Keratinocyte (primary cell): Measurements from ENCODE around the gene RENBP. TPM values are rescaled to one million over a fixed set of nuclear protein-coding genes. Genes with fewer than 3 reads are reported as not detected.

ENCODE experiments used
- DNase-seq: peaks from one replicate; pipeline ENCODE4 v3.0.0-alpha.2; 2011; ENCODE audit warnings: low read depth, missing footprints, low spot score
- FAIRE-seq: peaks from 2 replicates; lab custom pipeline; 2011; peaks lifted over from hg19 to GRCh38; lab: Jason Lieb, UNC
- H2AFZ ChIP-seq: 2 replicates; pipeline ENCODE4 v1.6.0; 2012; ENCODE audit warnings: low read length, control low read depth, inconsistent platforms; ENCODE audit not compliant: control insufficient read depth
- H3K27ac ChIP-seq: 2 replicates; pipeline ENCODE4 v1.5.1; 2011; ENCODE audit warnings: low read length; ENCODE audit not compliant: control insufficient read depth, insufficient read depth
- H3K27me3 ChIP-seq: 3 replicates; pipeline ENCODE4 v1.6.0; 2011; ENCODE audit warnings: low read length; ENCODE audit not compliant: control insufficient read depth, insufficient read depth; ENCODE audit errors: extremely low read depth
- H3K36me3 ChIP-seq, 2 experiments: 2 replicates in 1 of 2; 3 replicates in 1 of 2; pipeline ENCODE4 v1.5.1; 2011; ENCODE audit warnings: low read length in 2 of 2, mild to moderate bottlenecking in 1 of 2; ENCODE audit not compliant: control insufficient read depth in 2 of 2, insufficient read depth in 2 of 2; ENCODE audit errors: extremely low read depth in 1 of 2
- H3K4me1 ChIP-seq: 3 replicates; pipeline ENCODE4 v1.5.1; 2011; ENCODE audit warnings: low read length; ENCODE audit not compliant: control insufficient read depth, insufficient read depth; ENCODE audit errors: extremely low read depth
- H3K4me2 ChIP-seq: 3 replicates; pipeline ENCODE4 v1.6.0; 2011; ENCODE audit warnings: low read depth, low read length; ENCODE audit not compliant: control insufficient read depth, insufficient read depth; ENCODE audit errors: extremely low read depth
- H3K4me3 ChIP-seq, 3 experiments: fragments of 200-600 bp in 1 of 3; sonication (generic) in 1 of 3; 2 replicates in 2 of 3; 3 replicates in 1 of 3; pipeline ENCODE4 v1.5.1; 2011 to 2016; ENCODE audit warnings: low read length in 3 of 3, mild to moderate bottlenecking in 3 of 3, control low read depth in 2 of 3, inconsistent platforms in 1 of 3, low read depth in 1 of 3, mixed read lengths in 1 of 3, mixed run types in 1 of 3, moderate library complexity in 1 of 3; ENCODE audit not compliant: control insufficient read depth in 2 of 3, insufficient read depth in 2 of 3; ENCODE audit errors: extremely low read depth in 1 of 3
- H3K79me2 ChIP-seq: 2 replicates; pipeline ENCODE4 v1.6.0; 2012; ENCODE audit warnings: low read length; ENCODE audit not compliant: control insufficient read depth, insufficient read depth
- H3K9ac ChIP-seq: 3 replicates; pipeline ENCODE4 v1.6.0; 2011; ENCODE audit warnings: low read length; ENCODE audit not compliant: control insufficient read depth, insufficient read depth; ENCODE audit errors: extremely low read depth
- H3K9me1 ChIP-seq: 3 replicates; pipeline ENCODE4 v1.6.0; 2011; ENCODE audit warnings: low read length; ENCODE audit not compliant: control insufficient read depth, insufficient read depth; ENCODE audit errors: extremely low read depth
- H3K9me3 ChIP-seq: 2 replicates; pipeline ENCODE4 v1.5.1; 2012; ENCODE audit warnings: low read depth, low read length; ENCODE audit not compliant: control insufficient read depth
- H4K20me1 ChIP-seq: 3 replicates; pipeline ENCODE4 v1.6.0; 2011; ENCODE audit warnings: low read length; ENCODE audit not compliant: control insufficient read depth, insufficient read depth; ENCODE audit errors: extremely low read depth
- CTCF ChIP-seq, 3 experiments: IDR thresholded peaks in 1 of 3; conservative IDR thresholded peaks in 1 of 3; optimal IDR thresholded peaks in 1 of 3; 2 replicates in 2 of 3; 3 replicates in 1 of 3; pipeline versions ENCODE3 to v1.5.1; 2011; ENCODE audit warnings: low read length in 3 of 3, mild to moderate bottlenecking in 3 of 3, moderate library complexity in 2 of 3, control low read depth in 1 of 3, inconsistent platforms in 1 of 3; ENCODE audit not compliant: insufficient read depth in 2 of 3; ENCODE audit errors: extremely low read depth in 1 of 3
- EZH2 ChIP-seq: IDR thresholded peaks from one replicate; pipeline ENCODE4 v1.6.1; 2012; ENCODE audit warnings: inconsistent platforms, mild to moderate bottlenecking, low read length, moderate library complexity
- dilution Hi-C: fragments of 300-500 bp; cut with MboI; formaldehyde crosslinking; loops from one replicate; pipeline ENCODE4 v1.7.0; 2020; ENCODE audit warnings: low sequenced_read_pairs; ENCODE audit not compliant: extremely low pct_ligation_motif_present
- polyA plus RNA-seq, 5 experiments: library from polyadenylated mRNA; depleted of rRNA in 3 of 5; stranded (reverse) in 3 of 5; stranded (forward) in 1 of 5; unstranded in 1 of 5; fragments of >200 nt; gene quantifications; 1 replicate in 1 of 5; 2 replicates in 3 of 5; 3 replicates in 1 of 5; pipeline versions ENCODE4 v1.2.1 to v1.2.3, GENCODE V29; 2011 to 2012; ENCODE audit warnings: missing spikeins in 2 of 5, low read depth in 1 of 5, low replicate concordance in 1 of 5

Gene RENBP
- polyA plus RNA-seq, 1 donor (not counting 4 experiments of a cell fraction or from before 2014, with no cell fraction given): 0.16 TPM

GRCh38 chrX:153963546-153963945, 19.1 kb upstream of the RENBP start:
- H3K9ac ChIP-seq: no peak overlapping the region
- dilution Hi-C loops: no loop called here
- TF ChIP-seq CTCF (optimal IDR thresholded peaks at IDR 0.05 in 1 of 3, IDR thresholded peaks at IDR 0.05 in 1 of 3, conservative IDR thresholded peaks at IDR 0.05 in 1 of 3; ENCODE audit: extremely low read depth in 1 of 3, insufficient read depth in 2 of 3, low read length in 3 of 3): no peak
- no peak for TF ChIP-seq EZH2
- no peak overlapping the region for H3K4me2 ChIP-seq
- H3K9me1 ChIP-seq: no peaks in the 10 kb centered on the region
- H4K20me1 ChIP-seq: peaks cover 17% of the 10 kb centered on the region
- H3K9me3 ChIP-seq: no peaks in the 10 kb centered on the region
- FAIRE-seq (no peak), DNase-seq (no peak)
- H3K27me3 ChIP-seq: no peaks in the 10 kb centered on the region
- no peak overlapping the region for H3K27ac ChIP-seq
- peaks cover 14 to 30% of the 10 kb centered on the region in 2 experiments for H3K36me3 ChIP-seq
- no peak overlapping the region for H2AFZ ChIP-seq
- peaks cover 3% of the 10 kb centered on the region for H3K4me1 ChIP-seq
- H3K79me2 ChIP-seq: peaks cover 56% of the 10 kb centered on the region
- no peak overlapping the region for H3K4me3 ChIP-seq

DNA sequence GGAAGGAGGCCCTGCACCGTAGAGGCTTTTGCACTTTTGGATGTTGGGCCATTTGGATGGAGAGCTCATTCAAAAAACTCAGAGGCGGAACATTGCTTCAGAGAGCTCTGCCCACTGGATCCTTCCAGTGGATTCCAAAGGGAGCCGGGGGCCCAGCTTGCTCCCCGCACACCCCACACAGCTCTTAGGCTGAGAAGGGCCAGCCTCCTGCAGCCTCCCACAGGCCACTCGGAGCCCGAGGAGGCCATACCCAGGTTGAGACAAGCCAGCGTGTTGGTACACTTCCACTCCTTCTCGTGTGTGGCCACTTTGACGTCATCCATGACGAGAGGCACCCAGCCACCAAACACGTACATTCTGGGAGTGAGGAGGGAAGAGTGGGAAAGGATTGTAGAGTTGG, 16.8 kb upstream of the RENBP start:
- dilution Hi-C loops: no loop called here
- Histone ChIP-seq H3K36me3 (peaks cover 19 to 42% of the 10 kb centered on the region in 2 experiments), H3K79me2 (peaks cover 33% of the 10 kb centered on the region), H3K9me3 (no peaks in the 10 kb centered on the region), H3K27ac (no peak overlapping the region), H2AFZ (no peak overlapping the region), H4K20me1 (peaks cover 5% of the 10 kb centered on the region), H3K9ac (no peak overlapping the region), H3K4me1 (no peaks in the 10 kb centered on the region), H3K27me3 (no peaks in the 10 kb centered on the region), H3K4me2 (no peak overlapping the region), H3K9me1 (no peaks in the 10 kb centered on the region), H3K4me3 (no peak overlapping the region)
- DNase-seq (no peak), FAIRE-seq (no peak)
- TF ChIP-seq EZH2 (no peak), CTCF (optimal IDR thresholded peaks at IDR 0.05 in 1 of 3, IDR thresholded peaks at IDR 0.05 in 1 of 3, conservative IDR thresholded peaks at IDR 0.05 in 1 of 3; ENCODE audit: extremely low read depth in 1 of 3, insufficient read depth in 2 of 3, low read length in 3 of 3) (no peak)
